Prostate gland (tissue), 2 donors: ENCODE results near the gene MCM10.

Experiments
- POLR2AphosphoS5 ChIP-seq: sonication (generic); formaldehyde crosslinking; IDR thresholded peaks from one replicate; pipeline ENCODE4 v1.6.1; 2017; ENCODE audit warnings: antibody characterized with exemption
- TF ChIP-seq, protein P1 (sequence below), 4 experiments: fragments of 200-600 bp in 2 of 4; fragments of 450-650 bp in 2 of 4; sonication (generic) in 2 of 4; IDR thresholded peaks; 1 replicate in 3 of 4; 2 replicates in 1 of 4; pipeline ENCODE4 v1.5.1; 2016 to 2019; ENCODE audit warnings: antibody characterized with exemption in 4 of 4, mild to moderate bottlenecking in 2 of 4, moderate library complexity in 2 of 4

DNA sequence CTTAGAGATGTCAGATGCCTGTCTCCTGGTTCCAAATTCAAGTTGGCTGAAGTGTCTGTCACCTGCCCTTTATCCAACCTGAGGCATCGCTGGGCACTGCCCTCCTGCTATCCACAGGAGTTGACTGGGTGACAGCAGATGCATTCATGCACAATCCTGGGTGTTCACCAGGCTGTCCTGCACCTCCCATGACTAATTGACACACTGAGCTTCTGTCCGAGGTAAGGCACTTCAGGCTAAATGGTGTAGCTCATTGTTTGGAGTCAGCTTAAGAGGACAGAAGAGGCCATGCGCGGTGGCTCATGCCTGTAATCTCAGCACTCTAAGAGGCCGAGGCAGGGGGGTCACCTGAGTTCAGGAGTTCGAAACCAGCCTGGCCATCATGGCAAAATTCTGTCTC lies 70.5 kb downstream of the MCM10 start:
- TF ChIP-seq, protein P1, sequence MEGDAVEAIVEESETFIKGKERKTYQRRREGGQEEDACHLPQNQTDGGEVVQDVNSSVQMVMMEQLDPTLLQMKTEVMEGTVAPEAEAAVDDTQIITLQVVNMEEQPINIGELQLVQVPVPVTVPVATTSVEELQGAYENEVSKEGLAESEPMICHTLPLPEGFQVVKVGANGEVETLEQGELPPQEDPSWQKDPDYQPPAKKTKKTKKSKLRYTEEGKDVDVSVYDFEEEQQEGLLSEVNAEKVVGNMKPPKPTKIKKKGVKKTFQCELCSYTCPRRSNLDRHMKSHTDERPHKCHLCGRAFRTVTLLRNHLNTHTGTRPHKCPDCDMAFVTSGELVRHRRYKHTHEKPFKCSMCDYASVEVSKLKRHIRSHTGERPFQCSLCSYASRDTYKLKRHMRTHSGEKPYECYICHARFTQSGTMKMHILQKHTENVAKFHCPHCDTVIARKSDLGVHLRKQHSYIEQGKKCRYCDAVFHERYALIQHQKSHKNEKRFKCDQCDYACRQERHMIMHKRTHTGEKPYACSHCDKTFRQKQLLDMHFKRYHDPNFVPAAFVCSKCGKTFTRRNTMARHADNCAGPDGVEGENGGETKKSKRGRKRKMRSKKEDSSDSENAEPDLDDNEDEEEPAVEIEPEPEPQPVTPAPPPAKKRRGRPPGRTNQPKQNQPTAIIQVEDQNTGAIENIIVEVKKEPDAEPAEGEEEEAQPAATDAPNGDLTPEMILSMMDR (IDR thresholded peaks at IDR 0.05): no peak
- no peak for TF ChIP-seq POLR2AphosphoS5
